Panc1 (cell line): ENCODE data around the gene GRAMD4.

Source experiments
- POLR2AphosphoS5 ChIP-seq: IDR thresholded peaks from 2 replicates; pipeline ENCODE4 v1.6.1; 2012; ENCODE audit warnings: mild to moderate bottlenecking, low read depth, low read length, moderate library complexity
- SIN3A ChIP-seq: IDR thresholded peaks from 2 replicates; pipeline ENCODE4 v1.6.1; 2012; ENCODE audit warnings: low read depth, mild to moderate bottlenecking, low read length, moderate library complexity, borderline replicate concordance; ENCODE audit not compliant: insufficient read depth
- TCF7L2 ChIP-seq: IDR thresholded peaks from 2 replicates; pipeline ENCODE4 v1.6.1; 2011; ENCODE audit warnings: mild to moderate bottlenecking, low read depth, low read length, inconsistent platforms
- TF ChIP-seq, protein P1 (sequence below), 2 experiments: IDR thresholded peaks; 2 replicates each; pipeline ENCODE4 v1.6.1; 2011 to 2012; ENCODE audit warnings: low read depth in 2 of 2, control low read depth in 1 of 2, low read length in 1 of 2, mild to moderate bottlenecking in 1 of 2, moderate library complexity in 1 of 2; ENCODE audit not compliant: insufficient read depth in 1 of 2
- TF ChIP-seq, protein P2 (sequence below): fragments of 450-650 bp; IDR thresholded peaks from 2 replicates; pipeline ENCODE4 v1.5.1; 2017; ENCODE audit warnings: mild to moderate bottlenecking

DNA sequence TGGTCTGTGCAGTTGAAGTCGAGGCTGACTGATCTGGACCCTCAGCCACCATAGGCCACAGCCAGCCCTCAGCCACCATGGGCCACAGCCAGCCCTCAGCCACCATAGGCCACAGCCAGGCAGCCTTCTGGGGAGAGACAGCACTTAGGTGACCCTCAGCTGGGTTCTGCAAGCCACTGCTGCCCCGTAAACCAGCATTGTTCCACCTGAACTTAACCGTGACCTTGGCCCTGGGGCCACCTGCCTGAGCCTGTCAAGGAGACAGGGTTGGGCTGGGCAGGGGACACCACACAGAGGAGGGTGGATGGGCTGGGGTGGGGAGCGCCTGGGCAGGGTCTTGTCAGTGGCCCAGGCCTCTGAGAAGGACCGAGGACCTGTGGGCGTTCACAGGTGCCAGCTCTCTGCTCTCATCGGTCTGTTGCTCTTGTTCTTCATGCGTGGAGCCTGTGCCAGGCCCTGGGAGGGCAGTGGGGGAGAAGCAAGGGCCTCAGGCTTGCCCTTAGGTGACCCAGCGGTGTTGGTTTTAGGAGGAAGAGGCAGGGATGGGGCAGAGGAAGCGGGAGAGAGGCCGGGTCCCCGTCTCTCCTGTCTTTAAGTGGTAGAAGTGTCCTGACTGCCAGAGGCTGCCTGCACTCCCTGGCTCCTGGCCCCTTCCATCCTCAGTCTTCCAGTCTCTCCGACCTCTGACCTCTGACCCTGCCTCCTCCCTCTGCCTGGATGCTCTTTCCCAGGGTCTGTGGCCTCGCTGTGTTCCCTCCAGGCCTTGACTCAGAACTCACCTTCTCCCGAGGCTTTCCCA is 36.9 kb downstream of the GRAMD4 start:
- TF ChIP-seq POLR2AphosphoS5 (no peak), SIN3A (no peak), TCF7L2 (no peak)
- TF ChIP-seq, protein P1, sequence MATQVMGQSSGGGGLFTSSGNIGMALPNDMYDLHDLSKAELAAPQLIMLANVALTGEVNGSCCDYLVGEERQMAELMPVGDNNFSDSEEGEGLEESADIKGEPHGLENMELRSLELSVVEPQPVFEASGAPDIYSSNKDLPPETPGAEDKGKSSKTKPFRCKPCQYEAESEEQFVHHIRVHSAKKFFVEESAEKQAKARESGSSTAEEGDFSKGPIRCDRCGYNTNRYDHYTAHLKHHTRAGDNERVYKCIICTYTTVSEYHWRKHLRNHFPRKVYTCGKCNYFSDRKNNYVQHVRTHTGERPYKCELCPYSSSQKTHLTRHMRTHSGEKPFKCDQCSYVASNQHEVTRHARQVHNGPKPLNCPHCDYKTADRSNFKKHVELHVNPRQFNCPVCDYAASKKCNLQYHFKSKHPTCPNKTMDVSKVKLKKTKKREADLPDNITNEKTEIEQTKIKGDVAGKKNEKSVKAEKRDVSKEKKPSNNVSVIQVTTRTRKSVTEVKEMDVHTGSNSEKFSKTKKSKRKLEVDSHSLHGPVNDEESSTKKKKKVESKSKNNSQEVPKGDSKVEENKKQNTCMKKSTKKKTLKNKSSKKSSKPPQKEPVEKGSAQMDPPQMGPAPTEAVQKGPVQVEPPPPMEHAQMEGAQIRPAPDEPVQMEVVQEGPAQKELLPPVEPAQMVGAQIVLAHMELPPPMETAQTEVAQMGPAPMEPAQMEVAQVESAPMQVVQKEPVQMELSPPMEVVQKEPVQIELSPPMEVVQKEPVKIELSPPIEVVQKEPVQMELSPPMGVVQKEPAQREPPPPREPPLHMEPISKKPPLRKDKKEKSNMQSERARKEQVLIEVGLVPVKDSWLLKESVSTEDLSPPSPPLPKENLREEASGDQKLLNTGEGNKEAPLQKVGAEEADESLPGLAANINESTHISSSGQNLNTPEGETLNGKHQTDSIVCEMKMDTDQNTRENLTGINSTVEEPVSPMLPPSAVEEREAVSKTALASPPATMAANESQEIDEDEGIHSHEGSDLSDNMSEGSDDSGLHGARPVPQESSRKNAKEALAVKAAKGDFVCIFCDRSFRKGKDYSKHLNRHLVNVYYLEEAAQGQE (IDR thresholded peaks at IDR 0.05; ENCODE audit: insufficient read depth in 1 of 2, low read depth in 2 of 2, low read length in 1 of 2): no peak
- TF ChIP-seq, protein P2, sequence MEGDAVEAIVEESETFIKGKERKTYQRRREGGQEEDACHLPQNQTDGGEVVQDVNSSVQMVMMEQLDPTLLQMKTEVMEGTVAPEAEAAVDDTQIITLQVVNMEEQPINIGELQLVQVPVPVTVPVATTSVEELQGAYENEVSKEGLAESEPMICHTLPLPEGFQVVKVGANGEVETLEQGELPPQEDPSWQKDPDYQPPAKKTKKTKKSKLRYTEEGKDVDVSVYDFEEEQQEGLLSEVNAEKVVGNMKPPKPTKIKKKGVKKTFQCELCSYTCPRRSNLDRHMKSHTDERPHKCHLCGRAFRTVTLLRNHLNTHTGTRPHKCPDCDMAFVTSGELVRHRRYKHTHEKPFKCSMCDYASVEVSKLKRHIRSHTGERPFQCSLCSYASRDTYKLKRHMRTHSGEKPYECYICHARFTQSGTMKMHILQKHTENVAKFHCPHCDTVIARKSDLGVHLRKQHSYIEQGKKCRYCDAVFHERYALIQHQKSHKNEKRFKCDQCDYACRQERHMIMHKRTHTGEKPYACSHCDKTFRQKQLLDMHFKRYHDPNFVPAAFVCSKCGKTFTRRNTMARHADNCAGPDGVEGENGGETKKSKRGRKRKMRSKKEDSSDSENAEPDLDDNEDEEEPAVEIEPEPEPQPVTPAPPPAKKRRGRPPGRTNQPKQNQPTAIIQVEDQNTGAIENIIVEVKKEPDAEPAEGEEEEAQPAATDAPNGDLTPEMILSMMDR: no peak
